K562 (cell line): ENCODE measurements around the gene MDC1. TPM values are rescaled to one million over a fixed set of nuclear protein-coding genes. Genes with fewer than 3 reads are reported as not detected.
A peak's percentile ranks its signal among the peaks of the same experiment; 100 is the strongest.

Experiments used
- HMBOX1 ChIP-seq: sonication (generic); IDR thresholded peaks from 2 replicates; pipeline ENCODE4 v1.6.1; 2016
- MXI1 ChIP-seq: IDR thresholded peaks from 2 replicates; pipeline ENCODE4 v1.6.1; 2011; ENCODE audit warnings: low read depth, mild to moderate bottlenecking, improper control_type of control experiment, low read length
- RBM22 ChIP-seq: fragments of 200-400 bp; formaldehyde crosslinking; IDR thresholded peaks from 2 replicates; pipeline ENCODE4 v1.6.1; 2018; ENCODE audit warnings: low read length, low read depth; ENCODE audit not compliant: poor library complexity, severe bottlenecking
- SAFB ChIP-seq: fragments of 200-400 bp; formaldehyde crosslinking; IDR thresholded peaks from 2 replicates; pipeline ENCODE4 v1.6.1; 2017; ENCODE audit warnings: low read depth, low read length, borderline replicate concordance
- STAT5A ChIP-seq: IDR thresholded peaks from 2 replicates; pipeline ENCODE4 v1.6.1; 2012; ENCODE audit warnings: low read length, inconsistent platforms, borderline replicate concordance
- ZNF561 ChIP-seq: fragments of 450-650 bp; formaldehyde crosslinking; conservative IDR thresholded peaks from 2 replicates; pipeline ENCODE4 v1.4.0; 2020; ENCODE audit warnings: mild to moderate bottlenecking, moderate library complexity
- polyA plus RNA-seq, 8 experiments: library from polyadenylated mRNA; depleted of rRNA in 4 of 8; stranded (reverse) in 5 of 8; unstranded in 3 of 8; fragments of >200 nt; fragmentation: Nextera tagmentation in 2 of 8; fragmentation: Illumina TruSeq in 1 of 8; extraction: Ambion mirVana in 2 of 8; extraction: Trizol in 1 of 8; gene quantifications; 2 replicates each; pipeline versions ENCODE4 v1.2.1 to v1.2.3, GENCODE V29; 2011 to 2014; ENCODE audit warnings: inconsistent platforms in 1 of 8, missing spikeins in 1 of 8
- total RNA-seq, 7 experiments: library from RNA; depleted of rRNA in 6 of 7; stranded (reverse); fragments of >200 nt in 6 of 7; fragmentation: Illumina TruSeq in 2 of 7; extraction: Trizol in 2 of 7; gene quantifications; 2 replicates each; pipeline versions ENCODE4 v1.2.1 to v1.2.3, GENCODE V29; 2011 to 2021; ENCODE audit warnings: low replicate concordance in 1 of 7
- TF ChIP-seq, protein P1 (sequence below): fragments of 450-650 bp; IDR thresholded peaks from 2 replicates; pipeline ENCODE4 v1.6.1; 2016; ENCODE audit warnings: mild to moderate bottlenecking, moderate library complexity

The MDC1 gene
- total and polyA plus RNA-seq, 9 of the 15 experiments (the other 6 are each of a cell fraction or from before 2014, with no cell fraction given), result 8.2 to 114 (median 20.0) TPM

- TF ChIP-seq, protein P1, sequence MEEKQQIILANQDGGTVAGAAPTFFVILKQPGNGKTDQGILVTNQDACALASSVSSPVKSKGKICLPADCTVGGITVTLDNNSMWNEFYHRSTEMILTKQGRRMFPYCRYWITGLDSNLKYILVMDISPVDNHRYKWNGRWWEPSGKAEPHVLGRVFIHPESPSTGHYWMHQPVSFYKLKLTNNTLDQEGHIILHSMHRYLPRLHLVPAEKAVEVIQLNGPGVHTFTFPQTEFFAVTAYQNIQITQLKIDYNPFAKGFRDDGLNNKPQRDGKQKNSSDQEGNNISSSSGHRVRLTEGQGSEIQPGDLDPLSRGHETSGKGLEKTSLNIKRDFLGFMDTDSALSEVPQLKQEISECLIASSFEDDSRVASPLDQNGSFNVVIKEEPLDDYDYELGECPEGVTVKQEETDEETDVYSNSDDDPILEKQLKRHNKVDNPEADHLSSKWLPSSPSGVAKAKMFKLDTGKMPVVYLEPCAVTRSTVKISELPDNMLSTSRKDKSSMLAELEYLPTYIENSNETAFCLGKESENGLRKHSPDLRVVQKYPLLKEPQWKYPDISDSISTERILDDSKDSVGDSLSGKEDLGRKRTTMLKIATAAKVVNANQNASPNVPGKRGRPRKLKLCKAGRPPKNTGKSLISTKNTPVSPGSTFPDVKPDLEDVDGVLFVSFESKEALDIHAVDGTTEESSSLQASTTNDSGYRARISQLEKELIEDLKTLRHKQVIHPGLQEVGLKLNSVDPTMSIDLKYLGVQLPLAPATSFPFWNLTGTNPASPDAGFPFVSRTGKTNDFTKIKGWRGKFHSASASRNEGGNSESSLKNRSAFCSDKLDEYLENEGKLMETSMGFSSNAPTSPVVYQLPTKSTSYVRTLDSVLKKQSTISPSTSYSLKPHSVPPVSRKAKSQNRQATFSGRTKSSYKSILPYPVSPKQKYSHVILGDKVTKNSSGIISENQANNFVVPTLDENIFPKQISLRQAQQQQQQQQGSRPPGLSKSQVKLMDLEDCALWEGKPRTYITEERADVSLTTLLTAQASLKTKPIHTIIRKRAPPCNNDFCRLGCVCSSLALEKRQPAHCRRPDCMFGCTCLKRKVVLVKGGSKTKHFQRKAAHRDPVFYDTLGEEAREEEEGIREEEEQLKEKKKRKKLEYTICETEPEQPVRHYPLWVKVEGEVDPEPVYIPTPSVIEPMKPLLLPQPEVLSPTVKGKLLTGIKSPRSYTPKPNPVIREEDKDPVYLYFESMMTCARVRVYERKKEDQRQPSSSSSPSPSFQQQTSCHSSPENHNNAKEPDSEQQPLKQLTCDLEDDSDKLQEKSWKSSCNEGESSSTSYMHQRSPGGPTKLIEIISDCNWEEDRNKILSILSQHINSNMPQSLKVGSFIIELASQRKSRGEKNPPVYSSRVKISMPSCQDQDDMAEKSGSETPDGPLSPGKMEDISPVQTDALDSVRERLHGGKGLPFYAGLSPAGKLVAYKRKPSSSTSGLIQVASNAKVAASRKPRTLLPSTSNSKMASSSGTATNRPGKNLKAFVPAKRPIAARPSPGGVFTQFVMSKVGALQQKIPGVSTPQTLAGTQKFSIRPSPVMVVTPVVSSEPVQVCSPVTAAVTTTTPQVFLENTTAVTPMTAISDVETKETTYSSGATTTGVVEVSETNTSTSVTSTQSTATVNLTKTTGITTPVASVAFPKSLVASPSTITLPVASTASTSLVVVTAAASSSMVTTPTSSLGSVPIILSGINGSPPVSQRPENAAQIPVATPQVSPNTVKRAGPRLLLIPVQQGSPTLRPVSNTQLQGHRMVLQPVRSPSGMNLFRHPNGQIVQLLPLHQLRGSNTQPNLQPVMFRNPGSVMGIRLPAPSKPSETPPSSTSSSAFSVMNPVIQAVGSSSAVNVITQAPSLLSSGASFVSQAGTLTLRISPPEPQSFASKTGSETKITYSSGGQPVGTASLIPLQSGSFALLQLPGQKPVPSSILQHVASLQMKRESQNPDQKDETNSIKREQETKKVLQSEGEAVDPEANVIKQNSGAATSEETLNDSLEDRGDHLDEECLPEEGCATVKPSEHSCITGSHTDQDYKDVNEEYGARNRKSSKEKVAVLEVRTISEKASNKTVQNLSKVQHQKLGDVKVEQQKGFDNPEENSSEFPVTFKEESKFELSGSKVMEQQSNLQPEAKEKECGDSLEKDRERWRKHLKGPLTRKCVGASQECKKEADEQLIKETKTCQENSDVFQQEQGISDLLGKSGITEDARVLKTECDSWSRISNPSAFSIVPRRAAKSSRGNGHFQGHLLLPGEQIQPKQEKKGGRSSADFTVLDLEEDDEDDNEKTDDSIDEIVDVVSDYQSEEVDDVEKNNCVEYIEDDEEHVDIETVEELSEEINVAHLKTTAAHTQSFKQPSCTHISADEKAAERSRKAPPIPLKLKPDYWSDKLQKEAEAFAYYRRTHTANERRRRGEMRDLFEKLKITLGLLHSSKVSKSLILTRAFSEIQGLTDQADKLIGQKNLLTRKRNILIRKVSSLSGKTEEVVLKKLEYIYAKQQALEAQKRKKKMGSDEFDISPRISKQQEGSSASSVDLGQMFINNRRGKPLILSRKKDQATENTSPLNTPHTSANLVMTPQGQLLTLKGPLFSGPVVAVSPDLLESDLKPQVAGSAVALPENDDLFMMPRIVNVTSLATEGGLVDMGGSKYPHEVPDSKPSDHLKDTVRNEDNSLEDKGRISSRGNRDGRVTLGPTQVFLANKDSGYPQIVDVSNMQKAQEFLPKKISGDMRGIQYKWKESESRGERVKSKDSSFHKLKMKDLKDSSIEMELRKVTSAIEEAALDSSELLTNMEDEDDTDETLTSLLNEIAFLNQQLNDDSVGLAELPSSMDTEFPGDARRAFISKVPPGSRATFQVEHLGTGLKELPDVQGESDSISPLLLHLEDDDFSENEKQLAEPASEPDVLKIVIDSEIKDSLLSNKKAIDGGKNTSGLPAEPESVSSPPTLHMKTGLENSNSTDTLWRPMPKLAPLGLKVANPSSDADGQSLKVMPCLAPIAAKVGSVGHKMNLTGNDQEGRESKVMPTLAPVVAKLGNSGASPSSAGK, result no peak
- no peak for TF ChIP-seq ZNF561 (CRISPR knock-in tag)
- TF ChIP-seq HMBOX1, result no peak
- no peak for TF ChIP-seq STAT5A
- TF ChIP-seq SAFB, result peak; percentile 46; the same call in 1 of the 2 replicates
- TF ChIP-seq MXI1, result peak; percentile 25; the same call in 1 of the 2 replicates
- no peak for TF ChIP-seq RBM22
These were observed 30.8 kb downstream of the MDC1 start, which contains the start of gene PPP1R18 (continued) for GRCh38 chr6:30686009-30686907.
